Activated naive CD8-positive, alpha-beta T cell treated with anti-CD3 and anti-CD28 coated beads, Interleukin-2, amount 50 U/mL, for 24 hours (primary cell): Measurements from ENCODE around the gene NOL12.

ENCODE experiments used
- ATAC-seq: fragments of 150-1000 bp; cut with Tn5 transposase; one replicate; pipeline ENCODE4 v1.10.0; 2021
- DNase-seq: peaks from one replicate; pipeline ENCODE4 v3.0.0; 2021
- H3K27ac Mint-ChIP-seq: one replicate; pipeline ENCODE4 v1.8.0; 2021; ENCODE audit warnings: mild to moderate bottlenecking, mixed read lengths
- H3K27me3 Mint-ChIP-seq: one replicate; pipeline ENCODE4 v1.8.0; 2021; ENCODE audit warnings: mixed read lengths
- H3K36me3 Mint-ChIP-seq: one replicate; pipeline ENCODE4 v1.8.0; 2021; ENCODE audit warnings: low read depth, mixed read lengths
- H3K4me1 Mint-ChIP-seq: one replicate; pipeline ENCODE4 v1.8.0; 2021; ENCODE audit warnings: mixed read lengths
- H3K4me3 Mint-ChIP-seq: one replicate; pipeline ENCODE4 v1.8.0; 2021; ENCODE audit warnings: mild to moderate bottlenecking, moderate library complexity, mixed read lengths
- H3K9me3 Mint-ChIP-seq: one replicate; pipeline ENCODE4 v1.8.0; 2021; ENCODE audit warnings: mixed read lengths

Gene NOL12

GRCh38 chr22:37686002-37686982 is at the start of gene NOL12:
Gene NOL12 (plus strand): TSS chr22:37686343. CDS start chr22:37686393, 50 bp downstream.
- Mint-ChIP-seq H3K27me3 (no peaks in the 10 kb centered on the region), H3K36me3 (peaks cover 25% of the 10 kb centered on the region), H3K9me3 (no peaks in the 10 kb centered on the region), H3K27ac (peak within 1 kb of the TSS; percentile 96), H3K4me1 (peaks cover 31% of the 10 kb centered on the region), H3K4me3 (peak within 1 kb of the TSS; percentile 97)
- ATAC-seq: peak; percentile 85
- peak; percentile 82 for DNase-seq

- DNase-seq: no peak
- Mint-ChIP-seq H3K4me3 (no peak overlapping the region), H3K9me3 (no peaks in the 10 kb centered on the region), H3K27ac (peak overlapping the region; percentile 75), H3K4me1 (peaks cover 78% of the 10 kb centered on the region), H3K27me3 (no peaks in the 10 kb centered on the region), H3K36me3 (peaks cover 3% of the 10 kb centered on the region)
- no peak for ATAC-seq
These were observed 49.2 kb upstream of the NOL12 start for GRCh38 chr22:37636949-37637273.

- H3K4me3 Mint-ChIP-seq: peak overlapping the region; percentile 90
- no peaks in the 10 kb centered on the region for H3K27me3 Mint-ChIP-seq
- peaks cover 77% of the 10 kb centered on the region for H3K4me1 Mint-ChIP-seq
- H3K27ac Mint-ChIP-seq: peak overlapping the region; percentile 88
- DNase-seq: peak; percentile 50
- H3K36me3 Mint-ChIP-seq: peaks cover 6% of the 10 kb centered on the region
- ATAC-seq: peak; percentile 17
- H3K9me3 Mint-ChIP-seq: no peaks in the 10 kb centered on the region
These were observed 47.6 kb upstream of the NOL12 start for GRCh38 chr22:37638391-37639069.

- Mint-ChIP-seq H3K27me3 (no peaks in the 10 kb centered on the region), H3K36me3 (peaks cover 9% of the 10 kb centered on the region), H3K27ac (peak within 1 kb of the TSS; percentile 89), H3K4me1 (peaks cover 72% of the 10 kb centered on the region), H3K9me3 (no peaks in the 10 kb centered on the region), H3K4me3 (peak within 1 kb of the TSS; percentile 90)
- ATAC-seq: peak; percentile 25
- DNase-seq: peak; percentile 70
These were observed 46.9 kb upstream of the NOL12 start, which contains the start of gene SH3BP1 for GRCh38 chr22:37639070-37639760. Gene SH3BP1 (plus strand): TSS chr22:37639669. CDS start chr22:37639788, 119 bp downstream.

GRCh38 chr22:37639771-37640590 is 46.2 kb upstream of the NOL12 start:
- DNase-seq (no peak), ATAC-seq (no peak)
- Mint-ChIP-seq H3K27me3 (no peaks in the 10 kb centered on the region), H3K27ac (peak overlapping the region; percentile 89), H3K4me1 (peaks cover 64% of the 10 kb centered on the region), H3K36me3 (peaks cover 11% of the 10 kb centered on the region), H3K9me3 (no peaks in the 10 kb centered on the region), H3K4me3 (peak overlapping the region; percentile 90)

DNA sequence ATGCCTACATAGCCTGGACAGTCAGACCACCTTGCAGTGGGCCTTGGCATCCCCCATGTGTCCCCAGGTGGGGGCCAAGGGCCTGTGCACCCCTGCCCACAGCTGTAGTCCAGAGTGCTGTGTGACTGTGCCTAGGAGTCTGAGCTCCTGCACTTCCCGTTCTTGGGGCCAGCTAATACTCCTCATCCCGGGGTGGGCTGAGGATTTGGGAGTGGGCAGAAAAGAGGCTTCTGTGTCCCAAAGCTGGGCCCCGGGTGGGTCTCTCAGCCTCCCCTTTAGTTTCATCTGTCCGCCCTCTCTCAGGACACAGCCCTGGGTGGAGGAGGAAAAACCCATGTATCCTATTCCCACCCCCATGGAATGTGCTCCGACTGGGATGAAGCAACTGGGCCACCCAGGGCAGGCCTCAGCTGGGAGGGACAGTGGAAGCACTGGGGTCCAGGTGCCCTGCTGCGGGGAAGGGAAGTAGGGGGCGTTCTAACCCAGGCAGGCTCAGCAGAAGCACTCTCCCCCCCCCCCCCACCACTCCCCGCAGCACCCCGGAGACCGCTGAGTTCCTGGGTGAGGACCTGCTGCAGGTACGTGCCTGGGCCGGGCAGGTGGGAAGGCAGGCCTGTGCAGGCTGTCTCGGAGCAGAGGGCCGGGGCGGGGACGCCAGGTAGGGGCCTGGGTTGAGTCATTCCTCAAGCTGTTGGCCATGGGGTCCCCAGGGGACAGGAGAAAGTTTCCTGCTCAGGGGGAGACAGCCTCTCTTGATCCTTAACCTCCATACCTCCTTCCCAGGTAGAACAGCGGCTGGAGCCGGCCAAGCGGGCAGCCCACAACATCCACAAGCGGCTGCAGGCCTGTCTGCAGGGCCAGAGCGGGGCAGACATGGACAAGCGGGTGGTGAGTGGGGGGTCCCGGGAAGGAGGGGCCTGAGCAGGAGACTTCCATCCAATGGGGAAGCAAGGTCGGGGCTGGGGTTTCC is 45.3 kb upstream of the NOL12 start:
- no peaks in the 10 kb centered on the region for H3K27me3 Mint-ChIP-seq
- peak overlapping the region; percentile 89 for H3K27ac Mint-ChIP-seq
- DNase-seq (no peak), ATAC-seq (no peak)
- peak overlapping the region; percentile 90 for H3K4me3 Mint-ChIP-seq
- H3K9me3 Mint-ChIP-seq: no peaks in the 10 kb centered on the region
- peaks cover 14% of the 10 kb centered on the region for H3K36me3 Mint-ChIP-seq
- H3K4me1 Mint-ChIP-seq: peaks cover 55% of the 10 kb centered on the region

DNA sequence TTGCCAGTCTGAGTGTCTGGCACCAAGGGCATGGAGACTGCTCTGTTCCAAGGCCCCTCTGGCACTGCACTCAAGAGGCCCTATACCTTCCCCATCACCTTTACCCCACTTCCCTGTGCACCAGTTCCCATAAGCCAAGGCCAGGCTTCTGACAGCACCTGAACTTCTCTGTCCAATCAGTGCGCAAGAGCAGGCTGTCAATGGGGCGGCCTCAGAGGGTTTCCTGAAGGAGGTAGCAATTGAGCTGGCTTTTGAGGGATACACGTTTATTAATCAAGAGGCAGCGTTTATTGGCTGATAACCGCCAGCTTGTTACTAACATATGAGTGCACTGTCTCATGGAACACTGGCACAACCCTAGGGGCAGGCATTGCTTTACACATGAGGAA is 44.6 kb upstream of the NOL12 start:
- ATAC-seq (no peak), DNase-seq (no peak)
- Mint-ChIP-seq H3K4me1 (peaks cover 48% of the 10 kb centered on the region), H3K27ac (peak overlapping the region; percentile 33), H3K4me3 (peak overlapping the region; percentile 90), H3K36me3 (peaks cover 18% of the 10 kb centered on the region), H3K27me3 (no peaks in the 10 kb centered on the region), H3K9me3 (no peaks in the 10 kb centered on the region)

- H3K9me3 Mint-ChIP-seq: no peaks in the 10 kb centered on the region
- no peak overlapping the region for H3K4me3 Mint-ChIP-seq
- peaks cover 24% of the 10 kb centered on the region for H3K36me3 Mint-ChIP-seq
- peaks cover 31% of the 10 kb centered on the region for H3K4me1 Mint-ChIP-seq
- peak overlapping the region; percentile 64 for H3K27ac Mint-ChIP-seq
- H3K27me3 Mint-ChIP-seq: no peaks in the 10 kb centered on the region
- DNase-seq: peak; percentile 93
- peak; percentile 80 for ATAC-seq
These were observed 42.8 kb upstream of the NOL12 start for GRCh38 chr22:37643225-37643847.

DNA sequence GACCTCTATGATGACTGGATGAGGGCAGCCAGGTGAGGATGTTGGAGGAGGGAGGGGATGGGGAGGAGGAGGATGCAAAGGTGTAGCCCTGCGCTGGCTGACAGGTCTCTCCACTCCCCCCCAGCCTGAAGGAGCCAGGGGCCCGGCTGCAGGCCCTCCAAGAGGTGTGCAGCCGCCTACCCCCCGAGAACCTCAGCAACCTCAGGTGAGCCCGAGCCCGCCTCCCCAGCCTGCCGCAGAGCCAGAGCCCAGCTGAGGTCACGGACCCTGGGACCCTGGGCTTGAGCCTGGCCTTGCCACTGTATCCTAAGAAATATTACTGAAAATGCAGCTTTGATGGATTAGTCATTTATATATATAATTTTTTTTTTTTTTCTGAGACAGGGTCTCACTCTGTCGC is 38.8 kb upstream of the NOL12 start:
- peaks cover 39% of the 10 kb centered on the region for H3K36me3 Mint-ChIP-seq

GRCh38 chr22:37647928-37648327 is 38.2 kb upstream of the NOL12 start:
- H3K9me3 Mint-ChIP-seq: no peaks in the 10 kb centered on the region
- H3K27ac Mint-ChIP-seq: no peak overlapping the region
- no peaks in the 10 kb centered on the region for H3K27me3 Mint-ChIP-seq
- ATAC-seq: no peak
- H3K4me1 Mint-ChIP-seq: peaks cover 7% of the 10 kb centered on the region
- peaks cover 43% of the 10 kb centered on the region for H3K36me3 Mint-ChIP-seq
- no peak for DNase-seq
- no peak overlapping the region for H3K4me3 Mint-ChIP-seq

More for the DNA sequence above, 38.8 kb upstream of the NOL12 start:
- H3K4me1 Mint-ChIP-seq: peaks cover 10% of the 10 kb centered on the region
- no peak overlapping the region for H3K4me3 Mint-ChIP-seq
- no peak overlapping the region for H3K27ac Mint-ChIP-seq
- H3K9me3 Mint-ChIP-seq: no peaks in the 10 kb centered on the region
- ATAC-seq (no peak), DNase-seq (no peak)
- no peaks in the 10 kb centered on the region for H3K27me3 Mint-ChIP-seq

DNA sequence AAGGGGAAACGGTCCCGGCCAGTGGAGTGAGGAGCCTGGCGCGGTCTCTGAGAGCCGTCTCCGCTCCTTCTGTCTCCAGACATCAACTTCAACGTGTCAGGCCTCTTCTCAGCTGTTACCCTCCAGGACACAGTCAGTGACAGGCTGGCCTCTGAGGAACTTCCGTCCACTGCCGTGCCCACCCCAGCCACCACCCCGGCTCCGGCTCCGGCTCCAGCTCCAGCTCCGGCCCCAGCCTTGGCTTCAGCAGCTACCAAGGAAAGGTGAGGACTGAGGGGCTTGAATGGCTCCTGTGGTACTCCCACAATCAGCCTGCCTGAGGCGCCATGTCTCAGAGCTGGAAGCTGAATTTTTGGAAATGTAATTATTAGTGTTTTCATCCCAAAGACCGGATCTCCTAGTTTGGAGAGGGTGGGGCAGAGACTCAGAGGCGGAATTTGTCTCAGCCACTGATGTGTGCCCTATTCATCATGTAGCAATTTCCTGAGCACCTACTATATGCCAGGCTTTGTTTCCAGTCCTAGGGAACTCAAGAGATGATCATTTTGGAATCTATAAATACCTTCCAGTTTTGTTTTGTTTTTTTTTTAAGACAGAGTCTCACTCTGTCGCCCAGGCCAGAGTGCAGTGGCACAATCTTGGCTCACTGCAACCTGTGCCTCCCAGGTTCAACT is 35.5 kb upstream of the NOL12 start:
- H3K4me1 Mint-ChIP-seq: peaks cover 1% of the 10 kb centered on the region
- H3K36me3 Mint-ChIP-seq: peaks cover 36% of the 10 kb centered on the region
- no peaks in the 10 kb centered on the region for H3K27me3 Mint-ChIP-seq
- no peak for ATAC-seq
- DNase-seq: no peak
- no peak overlapping the region for H3K27ac Mint-ChIP-seq
- no peak overlapping the region for H3K4me3 Mint-ChIP-seq
- no peaks in the 10 kb centered on the region for H3K9me3 Mint-ChIP-seq

- no peak overlapping the region for H3K27ac Mint-ChIP-seq
- ATAC-seq (no peak), DNase-seq (no peak)
- H3K9me3 Mint-ChIP-seq: no peaks in the 10 kb centered on the region
- H3K36me3 Mint-ChIP-seq: peaks cover 18% of the 10 kb centered on the region
- no peaks in the 10 kb centered on the region for H3K27me3 Mint-ChIP-seq
- peaks cover 17% of the 10 kb centered on the region for H3K4me1 Mint-ChIP-seq
- no peak overlapping the region for H3K4me3 Mint-ChIP-seq
These were observed 31.4 kb upstream of the NOL12 start for GRCh38 chr22:37654563-37655251.
